HepG2 (cell line): ENCODE results near the gene OR7G1. TPM values are rescaled to one million over a fixed set of nuclear protein-coding genes. Genes with fewer than 3 reads are reported as not detected.

Source experiments
- ATAC-seq: fragments of 200-7000 bp; cut with Tn5 transposase; 3 replicates; pipeline ENCODE4 v1.9.1; 2020; ENCODE audit warnings: mild to moderate bottlenecking, moderate library complexity
- BruUV-seq: library from RNA; stranded (reverse); fragments of 400-500 nt; replicated peaks from 2 replicates; lab custom pipeline; 2021; lab: Mats Ljungman, UMichigan
- CTCF ChIA-PET: fragments of 300-600 bp; formaldehyde crosslinking; extraction: SDS; loops from one replicate; lab custom pipeline; 2021; ENCODE audit warnings: low total read pairs, inconsistent platforms, low intra/inter-chr PET ratio; lab: Yijun Ruan, JAX
- POLR2A ChIA-PET: fragments of 350-600 bp; sonication (Branson Sonifier 250); formaldehyde crosslinking; loops from one replicate; lab custom pipeline; 2020; ENCODE audit warnings: antibody characterized with exemption, inconsistent platforms; lab: Yijun Ruan, JAX
- DNase-seq: peaks from one replicate; pipeline ENCODE4 v3.0.0-alpha.2; 2015; ENCODE audit warnings: low spot score
- FAIRE-seq: peaks from 3 replicates; lab custom pipeline; 2011; peaks lifted over from hg19 to GRCh38; lab: Jason Lieb, UNC
- H2AFZ ChIP-seq: one replicate; pipeline ENCODE4 v1.6.1; 2011; ENCODE audit warnings: low read length, inconsistent platforms
- H3K27ac ChIP-seq: fragments of 300-600 bp; 3 replicates; pipeline ENCODE4 v1.8.0; 2011; ENCODE audit warnings: mixed run types, mild to moderate bottlenecking, mixed read lengths, low read length, inconsistent platforms; ENCODE audit not compliant: insufficient read depth; ENCODE audit errors: extremely low read length
- H3K27me3 ChIP-seq, 2 experiments: fragments of 200-600 bp in 1 of 2; 2 replicates in 1 of 2; 3 replicates in 1 of 2; pipeline versions ENCODE4 v1.6.0 to v1.8.0; 2011; ENCODE audit warnings: low read length in 2 of 2, mild to moderate bottlenecking in 2 of 2, moderate library complexity in 2 of 2, inconsistent platforms in 1 of 2; ENCODE audit not compliant: insufficient read depth in 2 of 2, control insufficient read depth in 1 of 2
- H3K36me3 ChIP-seq, 2 experiments: fragments of 200-600 bp in 1 of 2; replicated peaks in 1 of 2; 2 replicates in 1 of 2; 3 replicates in 1 of 2; pipeline versions ENCODE4 v1.5.1 to v1.8.0; 2011; ENCODE audit warnings: low read length in 2 of 2, inconsistent platforms in 1 of 2; ENCODE audit not compliant: insufficient read depth in 2 of 2, control insufficient read depth in 1 of 2
- H3K4me1 ChIP-seq: 2 replicates; pipeline ENCODE4 v1.5.1; 2012; ENCODE audit warnings: low read length, inconsistent platforms; ENCODE audit not compliant: insufficient read depth
- H3K4me2 ChIP-seq: 2 replicates; pipeline ENCODE4 v1.6.0; 2011; ENCODE audit warnings: low read depth, low read length, inconsistent platforms
- H3K4me3 ChIP-seq, 3 experiments: fragments of 200-600 bp in 1 of 3; sonication (generic), shearing (Covaris generic) in 1 of 3; replicated peaks in 1 of 3; 2 replicates each; pipeline ENCODE4 v1.5.1; 2011 to 2016; ENCODE audit warnings: low read length in 3 of 3, inconsistent platforms in 2 of 3, low read depth in 2 of 3, mild to moderate bottlenecking in 2 of 3, control low read depth in 1 of 3, mixed read lengths in 1 of 3; ENCODE audit not compliant: insufficient read depth in 1 of 3
- H3K79me2 ChIP-seq: one replicate; pipeline ENCODE4 v1.6.1; 2011; ENCODE audit warnings: low read length, inconsistent platforms; ENCODE audit not compliant: insufficient read depth
- H3K9ac ChIP-seq: 2 replicates; pipeline ENCODE4 v1.6.0; 2011; ENCODE audit warnings: mild to moderate bottlenecking, low read depth, low read length, inconsistent platforms; ENCODE audit not compliant: insufficient read depth
- H3K9me3 ChIP-seq: 2 replicates; pipeline ENCODE4 v1.5.1; 2012; ENCODE audit warnings: mild to moderate bottlenecking, low read length
- H4K20me1 ChIP-seq: 2 replicates; pipeline ENCODE4 v1.6.0; 2011; ENCODE audit warnings: inconsistent platforms, mild to moderate bottlenecking, low read length, moderate library complexity; ENCODE audit not compliant: insufficient read depth
- ARNTL ChIP-seq: sonication (generic); formaldehyde crosslinking; IDR thresholded peaks from 2 replicates; pipeline ENCODE4 v1.4.0; 2020; ENCODE audit warnings: mild to moderate bottlenecking, missing genetic modification reagents
- CEBPB ChIP-seq: IDR thresholded peaks from 2 replicates; pipeline ENCODE4 v1.6.1; 2011; ENCODE audit warnings: low read depth, low read length, improper control_type of control experiment, borderline replicate concordance
- CREB1 ChIP-seq, 2 experiments: fragments of 450-650 bp in 1 of 2; IDR thresholded peaks; 2 replicates each; pipeline ENCODE4 v1.6.1; 2016 to 2017; ENCODE audit warnings: control low read depth in 1 of 2, mild to moderate bottlenecking in 1 of 2, missing compliant biosample characterization in 1 of 2, missing genetic modification characterization in 1 of 2
- ELK4 ChIP-seq: sonication (generic); formaldehyde crosslinking; IDR thresholded peaks from 2 replicates; pipeline ENCODE4 v1.9.0; 2021; ENCODE audit warnings: missing genetic modification reagents, borderline replicate concordance
- FOSL1 ChIP-seq: sonication (generic); formaldehyde crosslinking; IDR thresholded peaks from 2 replicates; pipeline ENCODE4 v1.9.0; 2021; ENCODE audit warnings: missing genetic modification reagents, borderline replicate concordance
- GZF1 ChIP-seq: sonication (generic); formaldehyde crosslinking; IDR thresholded peaks from 2 replicates; pipeline ENCODE4 v1.5.1; 2020; ENCODE audit warnings: mild to moderate bottlenecking, missing genetic modification reagents
- HINFP ChIP-seq: sonication (generic); formaldehyde crosslinking; IDR thresholded peaks from 2 replicates; pipeline ENCODE4 v1.4.0; 2020; ENCODE audit warnings: low read depth, mild to moderate bottlenecking, missing genetic modification reagents
- MTERF4 ChIP-seq: sonication (generic); formaldehyde crosslinking; IDR thresholded peaks from 2 replicates; pipeline ENCODE4 v1.8.0; 2023; ENCODE audit warnings: mild to moderate bottlenecking, missing genetic modification reagents
- RELA ChIP-seq: sonication (generic); formaldehyde crosslinking; IDR thresholded peaks from 2 replicates; pipeline ENCODE4 v1.4.0; 2020; ENCODE audit warnings: missing genetic modification reagents
- SIN3A ChIP-seq: IDR thresholded peaks from 2 replicates; pipeline ENCODE4 v1.6.1; 2011; ENCODE audit warnings: low read depth, mild to moderate bottlenecking, control low read depth, low read length, borderline replicate concordance
- TBP ChIP-seq: sonication (generic); formaldehyde crosslinking; IDR thresholded peaks from 2 replicates; pipeline ENCODE4 v1.5.0; 2020; ENCODE audit warnings: missing genetic modification reagents
- THAP11 ChIP-seq: IDR thresholded peaks from 2 replicates; pipeline ENCODE4 v1.6.1; 2016; ENCODE audit warnings: missing biosample characterization, missing genetic modification reagents
- ZBTB25 ChIP-seq: IDR thresholded peaks from 2 replicates; pipeline ENCODE4 v1.6.1; 2018; ENCODE audit warnings: missing genetic modification reagents
- ZFP37 ChIP-seq: sonication (generic); formaldehyde crosslinking; IDR thresholded peaks from 2 replicates; pipeline ENCODE4 v1.4.0; 2020; ENCODE audit warnings: missing genetic modification reagents, borderline replicate concordance
- ZNF20 ChIP-seq: sonication (generic); formaldehyde crosslinking; IDR thresholded peaks from 2 replicates; pipeline ENCODE4 v1.4.0; 2020; ENCODE audit warnings: mild to moderate bottlenecking, moderate library complexity, missing genetic modification reagents
- ZNF317 ChIP-seq: sonication (generic); formaldehyde crosslinking; IDR thresholded peaks from 2 replicates; pipeline ENCODE4 v1.5.0; 2020; ENCODE audit warnings: mild to moderate bottlenecking, missing genetic modification reagents
- ZNF567 ChIP-seq: sonication (generic); formaldehyde crosslinking; IDR thresholded peaks from 2 replicates; pipeline ENCODE4 v1.8.1; 2023; ENCODE audit warnings: mild to moderate bottlenecking, missing genetic modification reagents, borderline replicate concordance
- ZUFSP ChIP-seq: sonication (generic); formaldehyde crosslinking; IDR thresholded peaks from 2 replicates; pipeline ENCODE4 v1.9.0; 2021; ENCODE audit warnings: missing genetic modification reagents, mild to moderate bottlenecking, borderline replicate concordance
- WGBS: methylation state at CpG from one replicate; pipeline ENCODE4 v1.1.6; 2017; ENCODE audit warnings: low lambda C conversion rate; 5-methylcytosine and 5-hydroxymethylcytosine counted together
- in situ Hi-C: cut with HindIII; loops from 2 replicates; pipeline ENCODE4 v1.10.0; 2017; ENCODE audit warnings: low pct_unique_long_range_greater_than_20kb; ENCODE audit not compliant: extremely low pct_ligation_motif_present
- intact Hi-C: fragments of 100-400 bp; cut with micrococcal nuclease; formaldehyde crosslinking; loops from one replicate; pipeline ENCODE4 v1.10.0; 2022; ENCODE audit not compliant: unreplicated experiment
- polyA plus RNA-seq, 8 experiments: library from polyadenylated mRNA; depleted of rRNA in 3 of 8; stranded (reverse) in 7 of 8; unstranded in 1 of 8; fragments of >200 nt; fragmentation: Illumina TruSeq in 4 of 8; extraction: Trizol in 4 of 8; gene quantifications; 2 replicates each; pipeline versions ENCODE4 v1.2.1 to v1.2.3, GENCODE V29; 2011 to 2016; ENCODE audit warnings: low read depth in 4 of 8, missing spikeins in 1 of 8, mixed read lengths in 1 of 8; ENCODE audit not compliant: insufficient read depth in 1 of 8
- total RNA-seq, 5 experiments: library from RNA; depleted of rRNA; stranded (reverse); fragments of >200 nt; fragmentation: Illumina TruSeq; extraction: Trizol; gene quantifications; 2 replicates each; pipeline ENCODE4 v1.2.3, GENCODE V29; 2016; ENCODE audit warnings: low read depth in 1 of 5

The OR7G1 gene
- total and polyA plus RNA-seq, 2 of the 13 experiments (the other 11 are each of a cell fraction or from before 2014, with no cell fraction given), result not detected

- Histone ChIP-seq H4K20me1 (peaks cover 10% of the 10 kb centered on the region; the same call in 1 of the 2 replicates), H3K4me2 (peak overlapping the region; percentile 92), H3K9me3 (peaks cover 7% of the 10 kb centered on the region), H3K27me3 (no peaks in the 10 kb centered on the region; a peak in 1 of 5 replicates), H3K4me3 (peak overlapping the region; percentile 63 to 98 (median 95)), H3K27ac (peak overlapping the region; percentile 80), H3K4me1 (peaks cover 20% of the 10 kb centered on the region), H2AFZ (peak overlapping the region; percentile 99), H3K36me3 (no peaks in the 10 kb centered on the region), H3K79me2 (peaks cover 45% of the 10 kb centered on the region), H3K9ac (peak overlapping the region; percentile 93)
- intact Hi-C loops (loop anchor here (10.0 kb wide), 2 partner anchors 295 to 445 kb away; partner anchors contain the start of genes ZNF121 and ZNF266), in situ Hi-C loops (loop anchor here (25.0 kb wide), 1 partner anchor 648 kb away; no protein-coding TSS in a partner anchor)
- WGBS, result 25% methylated on average over 8 of the region's 8 CpGs
- TSS peak; percentile 77 for BruUV-seq
- FAIRE-seq (no peak), ATAC-seq (no peak; the same call in 2 of the 3 replicates), DNase-seq (no peak)
- POLR2A ChIA-PET, result no interaction called here
- CTCF ChIA-PET, result no interaction called here
- TF ChIP-seq ARNTL (no peak), RELA (no peak), ELK4 (no peak), FOSL1 (CRISPR knock-in tag) (no peak), ZUFSP (CRISPR knock-in tag) (no peak), ZBTB25 (CRISPR knock-in tag) (no peak), ZNF317 (CRISPR knock-in tag) (no peak), ZNF567 (no peak), THAP11 (no peak), TBP (CRISPR knock-in tag) (no peak), ZFP37 (CRISPR knock-in tag) (no peak), MTERF4 (CRISPR knock-in tag) (no peak), CREB1 (IDR thresholded peaks at IDR 0.05) (peak; percentile 92), CREB1 (CRISPR knock-in tag; IDR thresholded peaks at IDR 0.05) (no peak), HINFP (no peak), CEBPB (no peak), GZF1 (CRISPR knock-in tag) (peak; percentile 66; the same call in 1 of the 2 replicates), SIN3A (no peak), ZNF20 (CRISPR knock-in tag) (no peak)
Observed at GRCh38 chr19:9139609-9140158, 24.1 kb upstream of the OR7G1 start.
